T47D (cell line): ENCODE measurements around the gene CREB1.
"Not testable (repeated sequence)": the region's sequence is repeated elsewhere in the genome, so short reads cannot be mapped to it uniquely, and the experiment has no call there.

ENCODE experiments used
- DNase-seq, 2 experiments: peaks; one replicate each; pipeline versions ENCODE4 v3.0.0 to v3.0.0-alpha.2; 2011 to 2012; ENCODE audit warnings: low read depth in 1 of 2, low spot score in 1 of 2
- JUND ChIP-seq: IDR thresholded peaks from 2 replicates; pipeline ENCODE4 v1.6.1; 2012; ENCODE audit warnings: low read depth
- in situ Hi-C: cut with HindIII; loops from 2 replicates; pipeline ENCODE4 v1.10.0; 2016; ENCODE audit warnings: low sequenced_read_pairs, low pct_unique_long_range_greater_than_20kb

Gene CREB1

DNA sequence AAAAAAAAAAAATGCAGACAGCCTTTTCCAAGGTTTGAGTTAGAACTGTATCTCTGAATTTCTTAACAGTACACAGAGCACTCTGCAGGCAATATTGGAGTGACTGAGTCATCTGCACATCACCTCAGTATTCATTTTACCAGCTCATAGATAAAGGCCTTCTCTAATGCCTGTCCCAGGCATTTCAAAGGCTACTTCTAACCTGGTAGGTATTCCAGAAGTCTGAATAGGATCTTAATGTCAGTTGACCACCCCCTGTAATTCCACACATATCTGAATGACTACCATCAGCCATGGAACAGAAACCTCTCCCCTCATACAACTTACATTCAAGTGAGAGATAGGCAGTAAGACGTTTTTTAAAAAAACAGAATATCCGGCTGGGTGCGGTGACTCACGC, 86.4 kb downstream of the CREB1 start:
- TF ChIP-seq JUND: no peak
- DNase-seq: no peak
- in situ Hi-C loops: no loop called here

DNA sequence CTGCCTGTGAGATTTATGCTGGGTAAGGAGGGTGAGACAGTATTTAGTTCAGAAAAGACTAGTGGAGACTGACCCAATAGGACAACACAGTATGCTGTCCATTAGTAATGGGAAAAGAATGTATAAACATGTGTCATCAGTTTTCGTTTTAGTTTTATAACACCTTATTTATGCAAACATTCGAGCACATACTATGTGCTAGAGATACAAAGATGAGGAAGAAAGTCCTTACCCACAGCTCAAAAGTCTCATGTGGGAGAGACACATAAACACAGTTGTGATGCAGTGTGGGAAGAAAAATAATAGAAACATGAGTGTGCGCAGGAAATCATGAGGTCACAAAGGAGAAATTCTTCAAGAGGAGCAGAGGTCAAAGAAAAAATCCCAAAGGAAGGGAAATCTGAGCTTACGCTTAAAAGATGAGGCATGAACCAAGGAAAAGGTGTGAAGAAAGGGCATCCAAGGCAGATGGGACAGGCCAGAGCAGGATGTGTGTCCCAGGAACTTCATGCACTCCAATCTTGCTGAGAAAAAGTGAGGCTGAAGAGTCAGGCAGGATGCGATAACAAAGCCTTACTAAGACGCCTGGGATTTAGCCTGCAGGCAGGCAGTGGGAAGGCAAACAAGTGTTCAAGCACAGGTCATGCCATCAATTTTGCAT, 87.4 kb downstream of the CREB1 start:
- in situ Hi-C loops: no loop called here
- DNase-seq: no peak

DNA sequence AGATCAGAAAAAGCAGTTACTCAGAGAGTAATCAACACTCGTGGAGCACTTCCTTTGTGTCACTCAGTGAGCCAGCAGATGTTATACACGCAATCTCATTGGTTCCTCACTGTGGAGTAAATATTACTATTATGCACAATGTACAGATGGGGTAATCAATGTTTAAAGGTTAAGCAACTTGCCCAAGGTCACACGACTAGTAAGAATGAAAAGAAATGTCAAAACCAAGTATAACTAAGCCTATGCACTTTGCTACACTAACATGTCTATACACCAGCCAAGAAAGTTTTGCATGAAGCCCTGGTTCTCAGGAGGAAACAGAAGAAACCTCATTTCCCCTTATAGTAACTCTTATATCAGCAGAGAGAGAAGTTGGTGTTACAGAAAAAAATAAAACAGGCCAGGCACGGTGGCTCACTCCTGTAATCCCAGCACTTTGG, 90.0 kb downstream of the CREB1 start:
- no peak for TF ChIP-seq JUND
- in situ Hi-C loops: no loop called here
- DNase-seq: no peak

More for the DNA sequence above, 87.4 kb downstream of the CREB1 start:
- no peak for TF ChIP-seq JUND

DNA sequence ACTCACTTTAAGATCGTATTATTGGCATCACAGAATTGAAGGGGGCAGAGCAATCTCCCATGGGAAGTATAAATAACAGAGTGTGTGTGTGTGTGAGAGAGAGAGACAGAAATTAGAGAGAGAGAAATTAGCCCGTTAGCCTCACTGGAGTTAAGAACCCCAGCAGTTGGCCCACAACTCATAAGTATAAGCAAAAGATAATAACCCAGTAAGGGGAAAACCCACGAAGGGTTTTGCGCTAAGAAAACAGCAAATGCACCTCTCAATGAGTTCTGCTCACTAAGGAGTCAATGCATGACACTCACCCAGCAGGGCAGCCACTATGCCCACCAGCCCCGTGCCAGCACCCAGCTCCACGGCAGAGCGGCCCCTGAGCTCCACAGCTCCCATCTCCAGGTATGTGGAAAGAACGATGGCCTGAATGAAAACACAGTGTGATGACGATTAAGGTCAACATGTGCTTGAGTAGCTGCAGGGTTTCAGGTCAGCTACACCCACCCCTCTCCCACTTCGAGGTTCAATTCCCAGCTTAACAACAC, 91.8 kb downstream of the CREB1 start:
- DNase-seq: no peak
- no peak for TF ChIP-seq JUND
- in situ Hi-C loops: no loop called here

DNA sequence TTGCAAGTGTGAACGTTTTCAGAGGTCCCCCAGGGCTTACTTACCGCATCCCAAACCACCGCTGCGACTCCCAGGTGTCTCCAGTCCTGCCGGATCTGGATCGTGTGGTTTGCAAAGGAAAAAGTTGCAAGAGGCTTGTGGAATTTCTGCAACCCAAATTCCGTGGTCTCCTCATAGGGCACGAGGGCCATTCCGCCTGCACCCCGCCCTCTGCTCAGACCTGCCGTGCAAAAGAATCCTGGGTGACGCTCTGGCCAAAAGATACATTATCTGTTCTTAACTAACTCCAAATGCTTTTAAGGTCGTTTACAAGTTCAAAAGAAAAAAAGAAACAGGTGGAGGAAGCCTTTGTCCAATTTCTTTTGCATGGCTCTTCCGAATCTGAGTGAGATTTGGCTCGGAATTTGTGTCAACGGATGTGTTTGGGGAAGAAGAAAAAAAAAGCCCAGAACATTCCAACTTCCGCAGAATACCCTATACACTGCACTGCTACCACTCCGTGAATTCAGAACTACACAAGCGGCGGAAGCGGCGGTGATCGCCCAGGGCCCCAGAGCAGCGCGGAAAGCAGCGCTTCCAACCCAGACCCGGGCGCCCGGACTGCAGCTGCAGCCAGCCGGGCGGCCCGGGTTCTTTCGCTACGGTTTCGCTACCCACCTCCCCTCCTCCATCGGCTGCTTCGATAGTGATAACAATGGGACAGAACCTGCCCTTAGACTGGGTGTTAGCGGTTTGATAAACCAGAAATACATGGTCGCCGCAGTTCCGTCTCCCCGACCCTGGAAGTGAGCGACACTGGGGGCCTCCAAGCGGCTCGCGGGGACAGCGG, 94.6 kb downstream of the CREB1 start:
- in situ Hi-C loops: no loop called here
- no peak for TF ChIP-seq JUND
- DNase-seq: peak; percentile 13 to 48

DNA sequence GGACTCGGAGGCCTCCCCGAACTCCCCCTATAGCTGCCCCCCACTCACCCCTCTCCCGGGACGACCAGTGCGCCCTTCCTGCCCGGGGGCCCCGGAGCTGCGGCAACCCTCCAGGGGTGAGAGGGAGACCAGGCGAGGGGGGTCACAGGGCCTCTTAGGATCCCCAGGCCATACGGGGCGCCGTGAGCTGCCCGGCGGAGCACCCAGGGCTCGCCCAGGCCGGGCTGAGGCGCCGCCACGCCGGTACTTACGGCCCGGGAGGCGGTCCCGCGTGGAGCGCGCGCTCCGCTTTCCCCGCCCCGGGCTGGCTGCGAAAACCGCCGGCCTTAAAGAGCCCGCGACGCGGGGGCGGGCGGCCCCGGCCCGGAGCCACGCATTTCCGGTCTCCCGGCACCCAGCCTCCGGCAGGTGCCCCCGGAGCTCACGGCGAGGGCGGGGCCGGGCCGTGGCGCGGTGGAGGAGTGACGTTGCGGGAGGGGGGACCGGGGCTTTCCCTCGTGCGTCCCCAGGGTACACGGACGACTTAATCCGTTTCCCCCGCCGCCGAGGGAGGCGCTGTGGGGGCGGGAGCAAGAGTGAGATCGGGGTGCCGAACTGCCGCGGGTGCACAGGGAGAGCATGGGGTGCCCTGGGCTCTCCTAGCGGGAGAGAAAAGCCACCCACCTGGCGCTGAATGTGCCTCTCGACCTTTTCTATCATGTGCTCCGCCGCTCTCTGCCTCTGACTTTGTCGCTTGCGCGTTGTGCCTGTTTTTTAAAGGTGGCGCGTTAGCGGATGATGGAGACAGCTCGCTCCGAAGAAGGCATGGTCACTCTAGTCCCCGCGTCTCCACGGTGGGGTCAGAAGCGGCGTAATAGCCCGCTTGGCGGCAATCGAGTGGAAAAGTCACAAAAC, 95.5 kb downstream of the CREB1 start, which contains the start of gene METTL21A:
METTL21A (minus strand) TSS at position 381 of the 894 bp plus-strand sequence. CDS start 1,019 bp downstream, outside the sequence.
- DNase-seq: peak; percentile 77 to 88
- no peak for TF ChIP-seq JUND
- in situ Hi-C loops: no loop called here

DNA sequence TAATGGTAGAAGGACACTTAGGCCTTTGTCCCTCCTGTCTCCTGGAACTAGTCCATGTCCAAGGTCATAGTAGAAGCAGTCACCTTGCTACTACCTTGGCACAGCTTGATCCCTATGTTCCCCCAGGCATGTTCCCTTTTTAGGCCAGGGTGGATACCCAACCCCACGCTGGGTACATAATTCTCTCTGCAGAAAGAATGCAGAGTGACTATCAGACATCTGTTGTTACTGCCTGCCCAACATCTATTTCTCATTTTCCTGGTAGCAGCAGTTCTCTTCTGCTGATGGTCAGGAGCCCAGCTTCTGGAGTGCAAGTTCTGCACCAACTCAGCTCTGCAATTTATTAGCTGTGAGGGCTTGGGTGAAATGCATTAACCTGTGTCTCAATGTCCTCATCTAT, 99.8 kb downstream of the CREB1 start:
- TF ChIP-seq JUND: no peak
- in situ Hi-C loops: no loop called here
- DNase-seq: no peak

DNA sequence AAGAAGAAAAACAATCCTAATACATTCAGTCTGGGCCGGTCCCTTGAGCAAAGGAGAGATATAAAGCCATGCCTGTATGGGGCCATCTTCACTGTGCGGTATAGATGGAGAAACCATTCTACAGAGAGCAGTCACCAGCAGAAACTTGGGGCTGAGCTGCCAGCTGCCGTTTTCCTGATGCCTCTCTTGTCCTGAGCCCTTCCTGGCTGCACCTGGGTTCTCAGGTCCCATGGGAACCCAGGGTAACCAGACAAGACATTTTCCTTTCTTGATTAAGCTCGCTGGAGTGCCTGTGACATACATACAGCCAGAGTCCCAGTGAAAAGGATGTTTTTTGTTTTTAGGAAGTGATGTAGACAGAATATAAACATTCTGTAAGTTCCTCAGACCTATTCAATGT, 100.7 kb downstream of the CREB1 start:
- no peak for DNase-seq
- in situ Hi-C loops: no loop called here
- TF ChIP-seq JUND: no peak

DNA sequence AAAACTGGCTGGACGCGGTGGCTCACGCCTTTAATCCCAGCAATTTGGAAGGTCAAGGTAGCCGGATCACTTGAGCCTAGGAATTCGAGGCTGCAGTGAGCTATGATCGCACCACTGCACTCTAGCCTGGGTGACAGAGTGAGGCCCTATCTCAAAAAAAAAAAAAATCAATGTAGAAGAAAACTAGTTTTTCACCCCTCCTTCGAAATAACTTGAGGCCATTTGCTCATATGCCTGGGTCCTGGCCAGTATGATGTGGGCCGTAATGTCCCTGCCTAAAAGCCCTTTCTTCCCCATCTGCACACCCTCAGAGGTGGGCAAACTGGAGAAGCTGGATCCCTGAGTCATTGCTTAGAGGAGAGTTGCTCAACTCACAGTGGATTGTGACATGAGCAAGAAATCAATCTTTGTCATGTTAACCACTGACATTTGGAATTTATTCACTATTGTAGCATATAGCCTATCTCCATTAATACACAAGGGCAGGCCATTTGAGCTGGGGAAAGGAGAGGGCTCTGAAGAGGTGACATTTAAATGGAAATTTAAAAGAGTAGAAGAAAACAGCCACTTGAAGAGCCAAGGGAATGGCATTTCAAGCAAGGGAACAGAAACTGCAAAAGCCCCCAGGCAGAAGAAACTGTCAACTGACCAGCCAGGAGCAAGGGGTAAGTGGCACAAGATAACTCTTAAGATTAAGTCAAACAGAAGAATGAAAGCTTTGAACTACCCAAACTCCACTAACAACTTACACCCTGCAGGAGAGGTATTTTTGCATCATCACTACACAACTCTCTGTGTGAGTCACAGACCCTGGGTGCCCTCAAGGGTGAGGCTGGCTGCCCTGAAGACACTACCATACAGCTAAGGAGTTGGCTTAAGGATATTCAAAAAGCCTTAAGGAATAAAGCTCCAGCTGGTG, 103.1 kb downstream of the CREB1 start:
- no peak for TF ChIP-seq JUND
- DNase-seq: peak in 1 of 2 experiments; percentile 36
- in situ Hi-C loops: no loop called here

DNA sequence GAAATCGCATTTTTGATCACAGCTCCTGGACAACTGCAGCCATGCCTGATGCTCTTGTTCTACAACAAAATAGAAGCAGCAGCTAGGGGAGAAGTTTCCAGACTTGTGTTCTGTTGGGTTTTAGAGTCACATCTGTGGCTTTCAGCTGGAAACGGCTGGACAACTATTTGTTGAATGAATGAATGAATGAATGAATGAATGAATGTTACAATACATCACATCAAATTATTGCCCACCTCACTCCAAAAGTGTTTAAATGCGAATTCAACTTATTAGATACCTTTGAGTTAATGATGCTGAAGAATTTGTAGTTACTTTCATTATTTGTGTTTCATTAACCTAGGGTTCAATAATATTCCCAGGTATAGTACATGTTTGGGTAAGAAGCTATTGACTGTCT, 103.9 kb downstream of the CREB1 start:
- in situ Hi-C loops: no loop called here
- no peak for DNase-seq
- no peak for TF ChIP-seq JUND

DNA sequence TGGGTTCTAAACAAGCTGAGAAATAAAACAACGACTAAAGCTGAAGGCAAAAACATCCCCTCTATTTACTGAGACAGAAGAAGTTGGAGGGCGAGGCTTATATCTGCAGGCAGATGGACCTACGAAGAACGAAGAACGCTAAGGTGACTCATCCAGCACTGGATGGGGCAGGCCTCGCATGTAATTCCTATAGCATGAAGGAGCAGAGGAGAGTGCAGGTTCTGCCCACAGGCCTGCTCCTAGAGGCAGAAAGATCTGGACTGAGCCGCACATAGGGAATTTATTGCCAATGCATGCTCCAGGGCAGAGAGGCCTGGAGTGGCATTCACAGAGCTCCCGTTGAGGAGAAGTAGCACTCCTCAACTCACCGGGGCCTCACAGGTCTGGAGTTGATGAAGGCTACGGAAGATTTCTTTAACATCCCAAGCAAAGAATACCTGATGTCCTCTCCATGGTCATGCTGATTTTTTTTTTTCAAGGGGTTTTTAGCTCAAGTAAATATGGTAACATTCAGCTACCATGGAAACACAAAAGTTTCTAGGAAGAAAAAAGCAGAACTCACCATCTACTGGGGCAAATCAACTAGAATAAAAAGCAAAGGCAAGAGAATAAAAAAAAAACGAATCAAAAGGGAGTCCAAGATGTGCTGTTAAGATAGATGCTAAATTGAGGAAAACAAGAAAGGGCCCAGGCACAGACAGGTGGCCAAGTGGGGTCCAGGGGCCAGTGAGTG, 105.9 kb downstream of the CREB1 start:
- no peak for TF ChIP-seq JUND
- no peak for DNase-seq
- in situ Hi-C loops: no loop called here

DNA sequence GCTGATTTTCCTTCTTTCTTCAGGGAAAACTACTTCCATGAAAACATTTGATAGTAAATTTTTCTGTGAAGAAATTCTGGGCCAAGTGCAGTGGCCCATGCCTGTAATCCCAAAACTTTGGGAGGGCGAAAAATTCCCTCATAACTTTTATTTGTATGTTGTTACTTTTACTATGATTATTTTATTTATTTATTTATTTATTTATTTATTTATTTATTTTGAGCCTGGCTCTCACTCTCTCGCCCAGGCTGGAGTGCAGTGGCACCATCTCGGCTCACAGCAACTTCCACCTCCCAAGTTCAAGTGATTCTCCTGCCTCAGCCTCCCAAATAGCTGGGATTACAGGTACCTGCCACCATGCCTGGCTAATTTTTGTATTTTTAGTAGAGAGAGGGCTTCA, 109.5 kb downstream of the CREB1 start:
- DNase-seq, in situ Hi-C loops: not testable (repeated sequence)
